Sigmoid colon (tissue), 7 donors: Measurements from ENCODE around the gene ARHGEF9. TPM values are rescaled to one million over a fixed set of nuclear protein-coding genes. Genes with fewer than 3 reads are reported as not detected.

Experiments
- DNase-seq: peaks from one replicate; pipeline ENCODE4 v3.0.0-alpha.2; 2019
- H3K27ac ChIP-seq, 4 donors: fragments of 200-600 bp; sonication (generic); one replicate each; pipeline ENCODE4 v1.5.1; 2016 to 2019; ENCODE audit warnings: mild to moderate bottlenecking in 1 of 4
- H3K27me3 ChIP-seq, 3 donors: fragments of 200-600 bp; sonication (generic); one replicate each; pipeline ENCODE4 v1.5.1; 2019; ENCODE audit warnings: mild to moderate bottlenecking in 1 of 3
- H3K36me3 ChIP-seq, 4 donors: fragments of 200-600 bp; sonication (generic); one replicate each; pipeline ENCODE4 v1.5.1; 2016 to 2019
- H3K4me1 ChIP-seq, 4 donors: fragments of 200-600 bp; sonication (generic); one replicate each; pipeline ENCODE4 v1.5.1; 2017 to 2019
- H3K4me3 ChIP-seq, 4 donors: fragments of 200-600 bp; sonication (generic); one replicate each; pipeline ENCODE4 v1.5.1; 2017 to 2019; ENCODE audit warnings: mild to moderate bottlenecking in 2 of 4, moderate library complexity in 1 of 4
- H3K9me3 ChIP-seq, 4 donors: fragments of 200-600 bp in 3 of 4; sonication (generic) in 3 of 4; one replicate each; pipeline versions ENCODE4 v1.5.1 to v1.6.1; 2013 to 2019
- CTCF ChIP-seq, 4 experiments: fragments of 450-650 bp in 3 of 4; fragments of 200-600 bp in 1 of 4; IDR thresholded peaks; one replicate each; pipeline ENCODE4 v1.5.1; 2016 to 2019; ENCODE audit warnings: antibody characterized with exemption in 4 of 4, mild to moderate bottlenecking in 3 of 4, moderate library complexity in 2 of 4
- EP300 ChIP-seq, 4 donors: sonication (generic); formaldehyde crosslinking; IDR thresholded peaks; one replicate each; pipeline ENCODE4 v1.6.1; 2017; ENCODE audit warnings: antibody characterized with exemption in 4 of 4
- POLR2A ChIP-seq, 2 donors: fragments of 450-650 bp; IDR thresholded peaks; one replicate each; pipeline ENCODE4 v1.6.1; 2016; ENCODE audit warnings: antibody characterized with exemption in 2 of 2, mild to moderate bottlenecking in 2 of 2, moderate library complexity in 2 of 2
- POLR2AphosphoS5 ChIP-seq, 4 donors: sonication (generic); formaldehyde crosslinking; IDR thresholded peaks; one replicate each; pipeline ENCODE4 v1.6.1; 2017; ENCODE audit warnings: antibody characterized with exemption in 4 of 4
- WGBS, 2 donors: extraction: QIAGEN DNeasy Blood & Tissue Kit; methylation state at CpG; one replicate each; pipeline ENCODE4 v1.1.7; 2013; 5-methylcytosine and 5-hydroxymethylcytosine counted together
- intact Hi-C: fragments of 100-400 bp; cut with DNase I; formaldehyde crosslinking; loops from one replicate; pipeline ENCODE4 v1.15.1; 2023
- polyA plus RNA-seq, 3 donors: library from polyadenylated mRNA; stranded (reverse); fragments of 200-250 nt; gene quantifications; one replicate each; pipeline ENCODE4 v1.2.3, GENCODE V29; 2013
- total RNA-seq, 4 donors: library from RNA; depleted of rRNA; stranded (reverse); fragments of >200 nt; gene quantifications; one replicate each; pipeline ENCODE4 v1.1.0, GENCODE V29; 2016
- donor health status: healthy with polysubstance abuse.
- donor health status: Bipolar disorder and iron deficiency.
- donor health status: healthy.

The ARHGEF9 gene
- total and polyA plus RNA-seq, 7 donors = 7.6 to 46.8 (median 28.8) TPM

GRCh38 chrX:63713526-63713925 is 71.5 kb downstream of the ARHGEF9 start:
- Histone ChIP-seq H3K9me3 (no peaks in the 10 kb centered on the region), H3K4me1 (peaks cover 0 to 5% (median 5%) of the 10 kb centered on the region in 4 donors), H3K27me3 (no peaks in the 10 kb centered on the region), H3K36me3 (peaks cover 0 to 3% (median 0%) of the 10 kb centered on the region in 4 donors), H3K4me3 (no peak overlapping the region), H3K27ac (peak overlapping the region in 2 of 4 donors; percentile 30 to 52)
- WGBS, 2 donors = 70 to 77% methylated on average over 2 of the region's 2 CpGs
- no peak for DNase-seq
- TF ChIP-seq POLR2AphosphoS5 (IDR thresholded peaks at IDR 0.05) (no peak), EP300 (IDR thresholded peaks at IDR 0.05) (no peak), POLR2A (IDR thresholded peaks at IDR 0.05) (no peak), CTCF (IDR thresholded peaks at IDR 0.05) (no peak)
- intact Hi-C loops = no loop called here

- no peaks in the 10 kb centered on the region for H3K9me3 ChIP-seq
- no peak overlapping the region for H3K4me3 ChIP-seq
- no peaks in the 10 kb centered on the region for H3K27me3 ChIP-seq
- H3K27ac ChIP-seq = no peak overlapping the region
- H3K36me3 ChIP-seq = peaks cover 0 to 21% (median 2%) of the 10 kb centered on the region in 4 donors
- no peak for TF ChIP-seq EP300 (IDR thresholded peaks at IDR 0.05)
- no peak for TF ChIP-seq POLR2AphosphoS5 (IDR thresholded peaks at IDR 0.05)
- no peak for TF ChIP-seq POLR2A (IDR thresholded peaks at IDR 0.05)
- H3K4me1 ChIP-seq = peaks cover 0 to 5% (median 3%) of the 10 kb centered on the region in 4 donors
- intact Hi-C loops = no loop called here
- no peak for DNase-seq
- 72 to 85% methylated on average over 2 of the region's 2 CpGs for WGBS, 2 donors
Observed at GRCh38 chrX:63708801-63709200, 76.2 kb downstream of the ARHGEF9 start.

GRCh38 chrX:63702556-63702955 is 82.5 kb downstream of the ARHGEF9 start:
- Histone ChIP-seq H3K27ac (no peak overlapping the region), H3K9me3 (no peaks in the 10 kb centered on the region), H3K4me1 (no peaks in the 10 kb centered on the region), H3K36me3 (peaks cover 0 to 32% (median 5%) of the 10 kb centered on the region in 4 donors), H3K27me3 (no peaks in the 10 kb centered on the region), H3K4me3 (no peak overlapping the region)
- no peak for TF ChIP-seq EP300 (IDR thresholded peaks at IDR 0.05)
- DNase-seq = no peak
- intact Hi-C loops = no loop called here
- WGBS, 2 donors = 95 to 97% methylated on average over 1 of the region's 1 CpG

GRCh38 chrX:63686878-63687714 is 97.9 kb downstream of the ARHGEF9 start:
- Histone ChIP-seq H3K27ac (no peak overlapping the region), H3K4me3 (no peak overlapping the region), H3K27me3 (no peaks in the 10 kb centered on the region), H3K36me3 (no peaks in the 10 kb centered on the region), H3K9me3 (peaks cover 0 to 2% (median 0%) of the 10 kb centered on the region in 4 donors), H3K4me1 (no peaks in the 10 kb centered on the region)
- TF ChIP-seq CTCF (IDR thresholded peaks at IDR 0.05) = peak in 2 of 4 experiments; percentile 53 to 54
- TF ChIP-seq EP300 (IDR thresholded peaks at IDR 0.05) = no peak
- intact Hi-C loops = no loop called here
- 48 to 52% methylated on average over 1 of the region's 1 CpG for WGBS, 2 donors
- DNase-seq = no peak

- intact Hi-C loops = no loop called here
- no peak for DNase-seq
- TF ChIP-seq POLR2AphosphoS5 (IDR thresholded peaks at IDR 0.05) (no peak), EP300 (IDR thresholded peaks at IDR 0.05) (no peak), POLR2A (IDR thresholded peaks at IDR 0.05) (no peak), CTCF (IDR thresholded peaks at IDR 0.05) (no peak)
- WGBS, 2 donors = 98 to 99% methylated on average over 3 of the region's 3 CpGs
- Histone ChIP-seq H3K4me1 (no peaks in the 10 kb centered on the region), H3K36me3 (peaks cover 0 to 16% (median 0%) of the 10 kb centered on the region in 4 donors), H3K27me3 (no peaks in the 10 kb centered on the region), H3K27ac (no peak overlapping the region), H3K9me3 (no peaks in the 10 kb centered on the region), H3K4me3 (no peak overlapping the region)
Observed at GRCh38 chrX:63680423-63680822, 104.6 kb downstream of the ARHGEF9 start.
